ENCODE measurements around the gene MAML2.

The MAML2 gene

DNA sequence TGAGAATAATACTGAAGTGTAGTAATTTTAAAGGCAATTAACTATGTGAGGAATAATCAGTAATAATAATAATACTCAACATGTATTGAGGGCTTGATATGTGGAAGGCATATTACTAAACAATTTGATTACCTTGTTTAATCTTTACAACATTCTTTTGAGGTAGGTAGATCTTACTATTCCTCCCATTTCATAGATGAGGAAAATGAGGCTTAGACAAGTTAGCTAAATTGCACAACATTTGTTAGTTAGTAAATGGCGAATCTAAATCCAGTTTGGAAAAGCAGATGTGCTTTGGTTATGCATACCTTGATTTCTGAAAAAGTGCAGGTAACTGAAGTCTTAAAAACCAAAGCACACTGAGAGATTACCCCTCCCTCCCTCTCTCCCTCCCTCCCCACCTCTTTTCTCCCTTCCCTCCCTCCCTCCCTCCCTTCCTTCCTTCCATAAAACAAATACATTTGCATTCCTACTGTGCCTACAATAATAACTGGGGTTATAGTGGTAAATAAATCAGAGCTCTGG is 326.0 kb downstream of the MAML2 start:
- no peak for ATAC-seq (ENCODE audit: insufficient read depth, low read depth)
- no peaks in the 10 kb centered on the region for H3K27me3 ChIP-seq (ENCODE audit: insufficient read depth, low read length, poor library complexity)
- H2AFZ ChIP-seq (ENCODE audit: low read depth, low read length) = no peak overlapping the region
- no peaks in the 10 kb centered on the region for H3K79me2 ChIP-seq (ENCODE audit: insufficient read depth, low read length)
- no peaks in the 10 kb centered on the region for H3K36me3 ChIP-seq (ENCODE audit: insufficient read depth, low read length)
- H3K9ac ChIP-seq (ENCODE audit: low read depth, low read length) = no peak overlapping the region
- no peaks in the 10 kb centered on the region for H4K20me1 ChIP-seq (ENCODE audit: insufficient read depth, low read length)
- H3K9me3 ChIP-seq (ENCODE audit: insufficient read depth, low read length, severe bottlenecking) = no peaks in the 10 kb centered on the region
- TF ChIP-seq, protein P1, sequence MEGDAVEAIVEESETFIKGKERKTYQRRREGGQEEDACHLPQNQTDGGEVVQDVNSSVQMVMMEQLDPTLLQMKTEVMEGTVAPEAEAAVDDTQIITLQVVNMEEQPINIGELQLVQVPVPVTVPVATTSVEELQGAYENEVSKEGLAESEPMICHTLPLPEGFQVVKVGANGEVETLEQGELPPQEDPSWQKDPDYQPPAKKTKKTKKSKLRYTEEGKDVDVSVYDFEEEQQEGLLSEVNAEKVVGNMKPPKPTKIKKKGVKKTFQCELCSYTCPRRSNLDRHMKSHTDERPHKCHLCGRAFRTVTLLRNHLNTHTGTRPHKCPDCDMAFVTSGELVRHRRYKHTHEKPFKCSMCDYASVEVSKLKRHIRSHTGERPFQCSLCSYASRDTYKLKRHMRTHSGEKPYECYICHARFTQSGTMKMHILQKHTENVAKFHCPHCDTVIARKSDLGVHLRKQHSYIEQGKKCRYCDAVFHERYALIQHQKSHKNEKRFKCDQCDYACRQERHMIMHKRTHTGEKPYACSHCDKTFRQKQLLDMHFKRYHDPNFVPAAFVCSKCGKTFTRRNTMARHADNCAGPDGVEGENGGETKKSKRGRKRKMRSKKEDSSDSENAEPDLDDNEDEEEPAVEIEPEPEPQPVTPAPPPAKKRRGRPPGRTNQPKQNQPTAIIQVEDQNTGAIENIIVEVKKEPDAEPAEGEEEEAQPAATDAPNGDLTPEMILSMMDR (IDR thresholded peaks at IDR 0.05; ENCODE audit: borderline replicate concordance, extremely low read depth, low read length, poor library complexity, severe bottlenecking) = no peak
- no peak for TF ChIP-seq EZH2 (IDR thresholded peaks at IDR 0.05; ENCODE audit: borderline replicate concordance, low read depth, low read length, severe bottlenecking)
- H3K27ac ChIP-seq (ENCODE audit: low read length) = no peak overlapping the region
- peaks cover 47% of the 10 kb centered on the region for H3K4me1 ChIP-seq (ENCODE audit: insufficient read depth, low read length)
- H3K4me3 ChIP-seq (ENCODE audit: low read depth in 1 of 2, low read length in 2 of 2) = no peak overlapping the region
- no peak overlapping the region for H3K4me2 ChIP-seq (ENCODE audit: insufficient read depth, low read length)
- DNase-seq = no peak

DNA sequence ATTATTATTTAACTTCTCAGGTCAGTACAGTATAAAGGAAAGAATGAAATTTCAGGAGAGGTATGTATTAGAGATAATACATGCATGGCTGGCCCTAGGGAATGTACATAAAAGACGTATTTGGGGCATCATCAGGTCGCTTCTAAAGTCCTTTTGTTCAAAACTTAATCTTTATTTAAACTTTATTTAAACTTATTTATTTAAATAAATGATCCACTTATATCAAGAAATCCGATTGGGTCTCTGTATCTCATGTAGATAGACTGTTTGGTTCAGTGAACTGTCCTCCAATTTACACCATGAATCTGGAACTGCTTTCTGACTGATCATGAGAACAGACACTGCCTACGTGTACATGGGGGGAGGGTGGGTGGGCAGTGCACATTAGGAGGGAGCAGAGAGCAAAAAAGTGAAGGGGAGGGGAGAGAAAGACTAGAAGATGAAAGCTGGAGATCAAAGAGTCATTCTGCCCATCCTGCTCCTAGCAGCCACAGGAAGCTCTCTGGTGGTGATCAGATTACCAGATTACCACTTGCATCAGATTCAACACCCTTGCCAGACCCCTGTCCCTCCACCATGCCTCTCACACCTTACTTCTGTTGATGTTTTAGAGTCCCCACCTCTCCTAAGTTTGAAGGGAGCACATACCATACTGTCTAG is 327.0 kb downstream of the MAML2 start:
- DNase-seq (peak; percentile 75), ATAC-seq (ENCODE audit: insufficient read depth, low read depth) (peak; percentile 64)
- Histone ChIP-seq H3K9ac (ENCODE audit: low read depth, low read length) (no peak overlapping the region), H3K9me3 (ENCODE audit: insufficient read depth, low read length, severe bottlenecking) (no peaks in the 10 kb centered on the region), H3K36me3 (ENCODE audit: insufficient read depth, low read length) (no peaks in the 10 kb centered on the region), H3K4me2 (ENCODE audit: insufficient read depth, low read length) (peak overlapping the region; percentile 62), H3K4me1 (ENCODE audit: insufficient read depth, low read length) (peaks cover 57% of the 10 kb centered on the region), H2AFZ (ENCODE audit: low read depth, low read length) (no peak overlapping the region), H3K27me3 (ENCODE audit: insufficient read depth, low read length, poor library complexity) (no peaks in the 10 kb centered on the region), H3K4me3 (ENCODE audit: low read depth in 1 of 2, low read length in 2 of 2) (no peak overlapping the region), H4K20me1 (ENCODE audit: insufficient read depth, low read length) (no peaks in the 10 kb centered on the region), H3K79me2 (ENCODE audit: insufficient read depth, low read length) (no peaks in the 10 kb centered on the region), H3K27ac (ENCODE audit: low read length) (peak overlapping the region; percentile 89)
- TF ChIP-seq, protein P1 (IDR thresholded peaks at IDR 0.05; ENCODE audit: borderline replicate concordance, extremely low read depth, low read length, poor library complexity, severe bottlenecking) = no peak
- no peak for TF ChIP-seq EZH2 (IDR thresholded peaks at IDR 0.05; ENCODE audit: borderline replicate concordance, low read depth, low read length, severe bottlenecking)

DNA sequence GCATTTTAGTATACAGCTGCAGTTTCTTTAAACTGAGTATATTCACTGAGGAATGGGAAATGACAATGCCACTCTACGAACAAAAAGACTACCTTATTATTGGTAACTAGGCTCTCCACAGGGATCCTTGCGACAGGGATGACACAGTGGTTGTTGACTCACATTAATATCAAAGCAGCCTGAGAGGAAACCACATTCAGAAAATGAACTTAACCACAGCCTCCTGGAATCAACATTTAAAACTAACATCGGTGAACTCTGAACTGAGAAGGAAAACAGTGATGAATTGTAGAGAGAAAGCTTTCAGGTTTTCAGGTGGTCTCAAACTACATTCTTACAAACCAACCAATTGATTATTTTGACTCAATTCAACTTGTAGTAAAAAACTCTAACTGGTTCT is 328.8 kb downstream of the MAML2 start:
- Histone ChIP-seq H3K36me3 (ENCODE audit: insufficient read depth, low read length) (no peaks in the 10 kb centered on the region), H3K27me3 (ENCODE audit: insufficient read depth, low read length, poor library complexity) (no peaks in the 10 kb centered on the region), H3K9ac (ENCODE audit: low read depth, low read length) (peak overlapping the region; percentile 49), H3K4me2 (ENCODE audit: insufficient read depth, low read length) (peak overlapping the region; percentile 62), H3K9me3 (ENCODE audit: insufficient read depth, low read length, severe bottlenecking) (no peaks in the 10 kb centered on the region), H2AFZ (ENCODE audit: low read depth, low read length) (peak overlapping the region; percentile 11), H4K20me1 (ENCODE audit: insufficient read depth, low read length) (no peaks in the 10 kb centered on the region), H3K4me1 (ENCODE audit: insufficient read depth, low read length) (peaks cover 57% of the 10 kb centered on the region), H3K4me3 (ENCODE audit: low read depth in 1 of 2, low read length in 2 of 2) (peak overlapping the region in 1 of 2 experiments; percentile 44; a peak in 2 of 4 replicates), H3K27ac (ENCODE audit: low read length) (peak overlapping the region; percentile 89), H3K79me2 (ENCODE audit: insufficient read depth, low read length) (no peaks in the 10 kb centered on the region)
- TF ChIP-seq EZH2 (IDR thresholded peaks at IDR 0.05; ENCODE audit: borderline replicate concordance, low read depth, low read length, severe bottlenecking) = no peak
- TF ChIP-seq, protein P1 (IDR thresholded peaks at IDR 0.05; ENCODE audit: borderline replicate concordance, extremely low read depth, low read length, poor library complexity, severe bottlenecking) = no peak
- DNase-seq = peak; percentile 70
- peak; percentile 77 for ATAC-seq (ENCODE audit: insufficient read depth, low read depth)

Measured in DND-41 (cell line).